Right kidney (tissue), 1 donor: ENCODE data around the gene OTUB2.

ENCODE experiments used
- DNase-seq: peaks from one replicate; pipeline ENCODE4 v3.0.0-alpha.2; 2016

Gene OTUB2

GRCh38 chr14:94041551-94042346 lies 15.6 kb downstream of the OTUB2 start:
- DNase-seq: no peak

GRCh38 chr14:94042433-94043091 lies 16.4 kb downstream of the OTUB2 start:
- no peak for DNase-seq

- no peak for DNase-seq
Observed at GRCh38 chr14:94043111-94043755, 17.1 kb downstream of the OTUB2 start.

- DNase-seq: no peak
Observed at GRCh38 chr14:94043756-94044475, 17.8 kb downstream of the OTUB2 start.

GRCh38 chr14:94044476-94045091 lies 18.4 kb downstream of the OTUB2 start:
- no peak for DNase-seq

GRCh38 chr14:94045101-94045500 lies 19.0 kb downstream of the OTUB2 start:
- DNase-seq: no peak

GRCh38 chr14:94045563-94046345 lies 19.6 kb downstream of the OTUB2 start:
- DNase-seq: no peak

GRCh38 chr14:94046696-94047250 lies 20.6 kb downstream of the OTUB2 start:
- DNase-seq: no peak

GRCh38 chr14:94047581-94047980 lies 21.4 kb downstream of the OTUB2 start:
- no peak for DNase-seq

- no peak for DNase-seq
Observed at GRCh38 chr14:94048691-94049624, 22.8 kb downstream of the OTUB2 start.

- no peak for DNase-seq
Observed at GRCh38 chr14:94049625-94050023, 23.5 kb downstream of the OTUB2 start.

- no peak for DNase-seq
Observed at GRCh38 chr14:94050231-94050880, 24.2 kb downstream of the OTUB2 start.

- DNase-seq: no peak
Observed at GRCh38 chr14:94051115-94051514, 25.0 kb downstream of the OTUB2 start.

- DNase-seq: no peak
Observed at GRCh38 chr14:94051779-94052178, 25.6 kb downstream of the OTUB2 start.

GRCh38 chr14:94052199-94052598 lies 26.1 kb downstream of the OTUB2 start:
- DNase-seq: no peak

- DNase-seq: no peak
Observed at GRCh38 chr14:94052662-94053061, 26.5 kb downstream of the OTUB2 start.

GRCh38 chr14:94054401-94054800 lies 28.3 kb downstream of the OTUB2 start:
- no peak for DNase-seq

- DNase-seq: no peak
Observed at GRCh38 chr14:94054936-94055335, 28.8 kb downstream of the OTUB2 start.

- no peak for DNase-seq
Observed at GRCh38 chr14:94056579-94057308, 30.6 kb downstream of the OTUB2 start.
